Lower leg skin (tissue), 4 donors: ENCODE measurements around the gene SLC28A1. TPM values are rescaled to one million over a fixed set of nuclear protein-coding genes. Genes with fewer than 3 reads are reported as not detected.

Source experiments
- DNase-seq, 2 donors: peaks; one replicate each; pipeline ENCODE4 v3.0.0-alpha.2; 2019; ENCODE audit warnings: low spot score in 2 of 2
- H3K4me3 ChIP-seq: fragments of 200-600 bp; sonication (generic); 2 replicates; pipeline ENCODE4 v1.5.1; 2017; ENCODE audit warnings: mild to moderate bottlenecking, low read depth; ENCODE audit not compliant: poor library complexity, severe bottlenecking
- POLR2A ChIP-seq, 2 donors: fragments of 450-650 bp; IDR thresholded peaks; one replicate each; pipeline ENCODE4 v1.6.1; 2016 to 2017; ENCODE audit warnings: antibody characterized with exemption in 2 of 2, mild to moderate bottlenecking in 1 of 2, moderate library complexity in 1 of 2
- WGBS, 2 donors: methylation state at CpG; one replicate each; pipeline ENCODE4 v1.1.5; 2018; 5-methylcytosine and 5-hydroxymethylcytosine counted together
- intact Hi-C: fragments of 100-400 bp; cut with DNase I; formaldehyde crosslinking; loops from one replicate; pipeline ENCODE4 v1.15.0; 2023; ENCODE audit warnings: low total_unique reads
- total RNA-seq, 4 donors: library from RNA; depleted of rRNA; stranded (reverse); fragments of >200 nt; gene quantifications; one replicate each; pipeline ENCODE4 v1.1.0, GENCODE V29; 2016
- TF ChIP-seq, protein P1 (sequence below), 3 donors: fragments of 450-650 bp; IDR thresholded peaks; one replicate each; pipeline ENCODE4 v1.5.1; 2016; ENCODE audit warnings: antibody characterized with exemption in 3 of 3, mild to moderate bottlenecking in 3 of 3, moderate library complexity in 2 of 3

Gene SLC28A1
- total RNA-seq, 4 donors from 2014 or later: not detected

DNA sequence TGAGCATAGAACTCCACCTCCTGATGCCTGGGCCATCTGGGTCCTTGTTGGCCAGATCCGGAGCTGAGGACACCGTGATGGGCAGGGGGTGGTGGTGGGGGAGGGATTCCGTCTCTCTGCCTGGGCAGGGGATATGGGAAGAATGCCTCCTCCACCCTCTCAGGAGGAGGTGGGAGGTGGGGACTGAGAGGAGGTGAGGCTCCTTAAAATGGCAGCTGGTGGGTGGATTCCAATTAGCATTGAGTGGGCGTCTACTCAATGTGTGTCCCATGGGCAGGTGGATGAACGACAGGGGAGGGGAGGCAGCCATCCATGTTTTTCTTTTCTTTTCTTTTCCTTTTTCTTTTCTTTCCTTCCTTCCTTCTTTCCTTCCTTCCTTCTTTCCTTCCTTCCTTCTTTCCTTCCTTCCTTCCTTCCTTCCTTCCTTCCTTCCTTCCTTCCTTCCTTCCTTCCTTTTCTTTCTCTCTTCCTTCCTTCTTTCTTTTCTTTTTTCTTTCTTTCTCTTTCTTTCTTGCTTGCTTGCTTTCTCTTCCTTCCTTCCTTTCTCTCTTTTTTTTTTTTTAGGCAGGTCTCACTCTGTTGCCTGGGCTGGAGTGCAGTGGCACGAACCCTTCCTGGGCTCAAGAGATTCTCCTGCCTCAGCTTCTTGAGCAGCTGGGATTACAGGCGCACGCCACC lies 5.0 kb downstream of the SLC28A1 start:
- TF ChIP-seq POLR2A (IDR thresholded peaks at IDR 0.05): no peak
- TF ChIP-seq, protein P1, sequence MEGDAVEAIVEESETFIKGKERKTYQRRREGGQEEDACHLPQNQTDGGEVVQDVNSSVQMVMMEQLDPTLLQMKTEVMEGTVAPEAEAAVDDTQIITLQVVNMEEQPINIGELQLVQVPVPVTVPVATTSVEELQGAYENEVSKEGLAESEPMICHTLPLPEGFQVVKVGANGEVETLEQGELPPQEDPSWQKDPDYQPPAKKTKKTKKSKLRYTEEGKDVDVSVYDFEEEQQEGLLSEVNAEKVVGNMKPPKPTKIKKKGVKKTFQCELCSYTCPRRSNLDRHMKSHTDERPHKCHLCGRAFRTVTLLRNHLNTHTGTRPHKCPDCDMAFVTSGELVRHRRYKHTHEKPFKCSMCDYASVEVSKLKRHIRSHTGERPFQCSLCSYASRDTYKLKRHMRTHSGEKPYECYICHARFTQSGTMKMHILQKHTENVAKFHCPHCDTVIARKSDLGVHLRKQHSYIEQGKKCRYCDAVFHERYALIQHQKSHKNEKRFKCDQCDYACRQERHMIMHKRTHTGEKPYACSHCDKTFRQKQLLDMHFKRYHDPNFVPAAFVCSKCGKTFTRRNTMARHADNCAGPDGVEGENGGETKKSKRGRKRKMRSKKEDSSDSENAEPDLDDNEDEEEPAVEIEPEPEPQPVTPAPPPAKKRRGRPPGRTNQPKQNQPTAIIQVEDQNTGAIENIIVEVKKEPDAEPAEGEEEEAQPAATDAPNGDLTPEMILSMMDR (IDR thresholded peaks at IDR 0.05): no peak
- no peak overlapping the region for H3K4me3 ChIP-seq
- DNase-seq: no peak
- intact Hi-C loops: no loop called here
- 82 to 88% methylated on average over 8 of the region's 8 CpGs for WGBS, 2 donors

DNA sequence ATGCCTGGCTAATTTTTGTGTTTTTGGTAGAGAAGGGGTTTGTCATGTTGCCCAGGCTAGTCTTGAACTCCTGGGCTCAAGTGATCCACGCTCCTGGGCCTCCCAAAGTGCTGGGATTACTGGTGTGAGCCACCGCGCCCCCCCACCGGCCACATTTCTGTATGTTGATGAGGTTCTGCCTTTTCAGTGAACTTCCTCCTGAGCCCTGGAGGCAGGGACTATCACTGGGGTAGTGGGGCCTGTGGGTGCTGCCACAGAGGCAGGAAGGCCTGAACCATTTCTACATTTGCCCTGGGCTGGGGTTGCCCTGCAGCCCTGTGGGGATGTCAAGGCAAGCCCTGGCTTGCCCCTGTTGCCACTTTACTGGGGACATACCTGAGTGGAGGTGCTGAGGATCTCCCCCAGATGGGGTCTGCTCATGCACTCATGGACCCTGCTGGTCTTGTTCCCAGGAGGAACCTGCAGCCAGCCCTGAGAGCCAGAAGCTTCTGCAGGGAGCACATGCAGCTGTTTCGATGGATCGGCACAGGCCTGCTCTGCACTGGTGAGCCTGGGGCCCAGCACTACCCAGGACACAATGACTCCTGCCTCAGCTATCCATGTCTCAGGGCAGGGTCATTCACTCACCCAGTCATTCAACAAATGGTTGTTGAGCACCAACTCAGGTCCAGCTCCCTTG lies 5.7 kb downstream of the SLC28A1 start:
- TF ChIP-seq POLR2A (IDR thresholded peaks at IDR 0.05): no peak
- TF ChIP-seq, protein P1 (IDR thresholded peaks at IDR 0.05): no peak
- DNase-seq: no peak
- H3K4me3 ChIP-seq: no peak overlapping the region
- intact Hi-C loops: no loop called here
- 95 to 100% methylated on average over 4 to 6 of the region's 6 CpGs for WGBS, 2 donors

DNA sequence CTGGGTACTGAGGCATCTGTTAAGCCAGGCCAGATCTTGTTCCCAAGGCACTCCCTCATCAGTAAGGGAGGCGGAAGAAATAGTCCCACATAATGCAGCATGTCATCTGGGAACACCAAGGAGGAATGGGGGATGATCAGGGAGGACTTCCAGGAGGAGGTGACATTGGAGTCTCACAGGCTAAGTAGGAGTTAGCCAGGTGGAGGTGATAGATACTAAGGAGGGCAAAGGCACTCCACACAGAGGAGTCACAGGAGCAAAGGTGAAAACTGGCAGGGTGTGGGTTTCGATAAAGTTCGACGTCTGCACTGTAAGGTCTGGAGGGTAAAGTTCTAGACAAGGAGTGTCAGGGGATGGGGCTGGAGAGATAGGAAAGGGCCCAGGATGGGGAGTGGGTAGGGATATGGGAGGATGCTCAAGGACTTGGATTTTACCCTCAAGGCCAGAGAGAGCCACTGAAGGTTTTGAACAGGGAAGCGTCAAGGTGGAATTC lies 6.3 kb downstream of the SLC28A1 start:
- DNase-seq: no peak
- 95 to 99% methylated on average over 5 of the region's 5 CpGs for WGBS, 2 donors
- no peak overlapping the region for H3K4me3 ChIP-seq
- TF ChIP-seq, protein P1 (IDR thresholded peaks at IDR 0.05): no peak
- TF ChIP-seq POLR2A (IDR thresholded peaks at IDR 0.05): no peak
- intact Hi-C loops: no loop called here

DNA sequence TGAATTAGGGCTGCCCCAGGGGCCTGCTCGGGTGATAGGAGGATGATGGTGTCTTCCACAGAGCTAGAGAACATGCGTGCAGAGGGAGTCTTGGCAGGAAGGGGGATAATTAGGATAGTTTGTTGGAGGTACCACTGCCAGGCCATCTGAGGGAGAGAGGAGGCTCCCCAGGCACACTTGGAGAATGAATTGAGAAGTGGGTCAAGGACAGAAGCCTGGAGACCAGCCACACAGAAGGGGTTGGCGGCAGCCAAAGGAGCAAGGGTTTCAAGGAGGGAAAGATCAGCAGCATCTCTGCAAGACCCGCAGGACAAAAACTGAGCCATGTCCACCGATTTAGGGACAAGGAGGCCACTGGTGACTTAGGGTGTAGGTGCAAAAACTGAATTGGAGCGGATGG lies 6.9 kb downstream of the SLC28A1 start:
- no peak for DNase-seq
- 87 to 88% methylated on average over 6 of the region's 6 CpGs for WGBS, 2 donors
- H3K4me3 ChIP-seq: no peak overlapping the region
- intact Hi-C loops: no loop called here
- TF ChIP-seq, protein P1 (IDR thresholded peaks at IDR 0.05): no peak
- TF ChIP-seq POLR2A (IDR thresholded peaks at IDR 0.05): no peak

DNA sequence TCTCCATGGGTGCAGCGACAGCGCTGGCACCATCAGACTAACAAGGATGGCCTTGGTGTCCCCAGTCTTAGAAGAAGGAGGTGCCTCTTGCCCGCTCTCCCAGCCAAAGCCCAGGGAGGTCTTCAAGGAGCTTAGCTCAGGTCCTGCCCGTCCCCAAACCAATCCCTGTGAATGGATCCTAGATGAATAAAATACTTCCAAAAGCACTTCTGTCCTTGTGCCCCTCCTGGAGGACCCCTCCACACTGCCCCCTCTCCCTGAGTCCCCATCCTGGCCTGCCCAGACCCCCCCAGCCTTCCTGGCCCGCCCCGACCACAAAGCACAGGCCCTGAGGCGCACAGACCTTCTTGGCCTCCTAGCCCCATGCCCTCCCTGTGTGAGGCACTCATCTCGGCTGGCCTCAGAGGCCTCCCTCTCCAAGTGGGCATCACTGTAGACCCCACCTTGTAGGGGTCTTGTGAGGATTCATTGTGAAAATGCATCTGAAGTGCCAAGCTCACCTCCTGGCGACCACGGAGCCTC lies 8.4 kb downstream of the SLC28A1 start:
- no peak for TF ChIP-seq POLR2A (IDR thresholded peaks at IDR 0.05)
- TF ChIP-seq, protein P1 (IDR thresholded peaks at IDR 0.05): no peak
- 92 to 95% methylated on average over 10 of the region's 10 CpGs for WGBS, 2 donors
- intact Hi-C loops: no loop called here
- no peak overlapping the region for H3K4me3 ChIP-seq
- no peak for DNase-seq
